ENCODE results near the gene CILP.

Gene CILP

GRCh38 chr15:65207280-65207840 is 3.9 kb downstream of the CILP start:
- no peak for TF ChIP-seq CTCF (IDR thresholded peaks at IDR 0.05; ENCODE audit: insufficient read depth, low read depth, low read length, missing control alignments)
- no peak overlapping the region for H3K4me3 ChIP-seq (ENCODE audit: low read length)
- DNase-seq (ENCODE audit: low read depth): no peak

- no peak for DNase-seq (ENCODE audit: low read depth)
- no peak overlapping the region for H3K4me3 ChIP-seq (ENCODE audit: low read length)
- TF ChIP-seq CTCF (IDR thresholded peaks at IDR 0.05; ENCODE audit: insufficient read depth, low read depth, low read length, missing control alignments): no peak
These were observed 4.5 kb downstream of the CILP start for GRCh38 chr15:65206750-65207149.

GRCh38 chr15:65204931-65205660 is 6.2 kb downstream of the CILP start:
- H3K4me3 ChIP-seq (ENCODE audit: low read length): no peak overlapping the region
- no peak for TF ChIP-seq CTCF (IDR thresholded peaks at IDR 0.05; ENCODE audit: insufficient read depth, low read depth, low read length, missing control alignments)
- no peak for DNase-seq (ENCODE audit: low read depth)

- TF ChIP-seq CTCF (IDR thresholded peaks at IDR 0.05; ENCODE audit: insufficient read depth, low read depth, low read length, missing control alignments): no peak
- no peak for DNase-seq (ENCODE audit: low read depth)
- H3K4me3 ChIP-seq (ENCODE audit: low read length): no peak overlapping the region
These were observed 6.9 kb downstream of the CILP start for GRCh38 chr15:65204236-65204930.

GRCh38 chr15:65201918-65202317 is 9.4 kb downstream of the CILP start:
- DNase-seq (ENCODE audit: low read depth): peak; percentile 30
- no peak for TF ChIP-seq CTCF (IDR thresholded peaks at IDR 0.05; ENCODE audit: insufficient read depth, low read depth, low read length, missing control alignments)

GRCh38 chr15:65198571-65198970 is 12.7 kb downstream of the CILP start:
- no peak for DNase-seq (ENCODE audit: low read depth)
- no peak for TF ChIP-seq CTCF (IDR thresholded peaks at IDR 0.05; ENCODE audit: insufficient read depth, low read depth, low read length, missing control alignments)
- H3K4me3 ChIP-seq (ENCODE audit: low read length): no peak overlapping the region

More at GRCh38 chr15:65201918-65202317, 9.4 kb downstream of the CILP start:
- H3K4me3 ChIP-seq (ENCODE audit: low read length): no peak overlapping the region
